SK-N-SH treated with all-trans-retinoic acid at 6 μM for 48 hours (cell line): ENCODE measurements around the gene DDB1.

Experiments used
- ATAC-seq: fragments of 200-7000 bp; cut with Tn5 transposase; 3 replicates; pipeline ENCODE4 v1.9.1; 2020; ENCODE audit warnings: mild to moderate bottlenecking, moderate library complexity
- ARNTL ChIP-seq: fragments of 450-650 bp; formaldehyde crosslinking; IDR thresholded peaks from 2 replicates; pipeline ENCODE4 v1.5.0; 2020; ENCODE audit warnings: low read depth, mild to moderate bottlenecking, moderate library complexity, borderline replicate concordance
- BACH2 ChIP-seq: fragments of 250-450 bp; sonication (Bioruptor Pico); IDR thresholded peaks from 2 replicates; pipeline ENCODE4 v1.9.0; 2021; ENCODE audit warnings: mild to moderate bottlenecking, borderline replicate concordance
- CSDC2 ChIP-seq: fragments of 250-450 bp; sonication (Bioruptor Pico); IDR thresholded peaks from 2 replicates; pipeline ENCODE4 v1.5.0; 2020; ENCODE audit warnings: mild to moderate bottlenecking, moderate library complexity
- ESRRG ChIP-seq: fragments of 250-450 bp; sonication (Bioruptor Pico); IDR thresholded peaks from 2 replicates; pipeline ENCODE4 v1.6.1; 2021; ENCODE audit warnings: mild to moderate bottlenecking
- GLIS3 ChIP-seq: fragments of 250-450 bp; sonication (Bioruptor Pico); IDR thresholded peaks from 2 replicates; pipeline ENCODE4 v1.5.0; 2020; ENCODE audit warnings: mild to moderate bottlenecking, moderate library complexity
- OSR1 ChIP-seq: fragments of 250-450 bp; sonication (Bioruptor Pico); IDR thresholded peaks from 2 replicates; pipeline ENCODE4 v1.8.0; 2022; ENCODE audit warnings: moderate library complexity, mild to moderate bottlenecking, inconsistent platforms
- RARB ChIP-seq: fragments of 250-450 bp; sonication (Bioruptor Pico); IDR thresholded peaks from 2 replicates; pipeline ENCODE4 v1.8.0; 2021; ENCODE audit warnings: mild to moderate bottlenecking, moderate library complexity
- SNAI2 ChIP-seq: fragments of 250-450 bp; sonication (Bioruptor Pico); IDR thresholded peaks from 2 replicates; pipeline ENCODE4 v1.5.0; 2020; ENCODE audit warnings: mild to moderate bottlenecking, moderate library complexity
- TOX ChIP-seq: fragments of 250-450 bp; sonication (Bioruptor Pico); IDR thresholded peaks from 2 replicates; pipeline ENCODE4 v1.8.0; 2021; ENCODE audit warnings: mild to moderate bottlenecking, moderate library complexity, borderline replicate concordance
- ZC3H10 ChIP-seq: fragments of 250-450 bp; sonication (Bioruptor Pico); IDR thresholded peaks from 2 replicates; pipeline ENCODE4 v1.5.1; 2021; ENCODE audit warnings: mild to moderate bottlenecking, moderate library complexity
- ZFP3 ChIP-seq: fragments of 250-450 bp; sonication (Bioruptor Pico); IDR thresholded peaks from 2 replicates; pipeline ENCODE4 v1.5.0; 2020; ENCODE audit warnings: mild to moderate bottlenecking, moderate library complexity
- ZFP30 ChIP-seq: fragments of 450-650 bp; formaldehyde crosslinking; IDR thresholded peaks from 2 replicates; pipeline ENCODE4 v1.5.0; 2022; ENCODE audit warnings: mild to moderate bottlenecking, moderate library complexity
- ZNF565 ChIP-seq: fragments of 450-650 bp; formaldehyde crosslinking; conservative IDR thresholded peaks from 2 replicates; pipeline ENCODE4 v1.5.0; 2020; ENCODE audit warnings: low read depth, mild to moderate bottlenecking, moderate library complexity
- ZNF70 ChIP-seq: fragments of 450-650 bp; formaldehyde crosslinking; IDR thresholded peaks from 2 replicates; pipeline ENCODE4 v1.5.0; 2020; ENCODE audit warnings: mild to moderate bottlenecking, moderate library complexity
- ZNF8 ChIP-seq: fragments of 450-650 bp; formaldehyde crosslinking; IDR thresholded peaks from 2 replicates; pipeline ENCODE4 v1.5.0; 2020; ENCODE audit warnings: mild to moderate bottlenecking, moderate library complexity
- TF ChIP-seq, protein P1 (sequence below): fragments of 250-450 bp; sonication (Bioruptor Pico); IDR thresholded peaks from 2 replicates; pipeline ENCODE4 v1.8.0; 2021; ENCODE audit warnings: low read depth, mild to moderate bottlenecking, moderate library complexity, borderline replicate concordance
- TF ChIP-seq, protein P2 (sequence below): fragments of 250-450 bp; sonication (Bioruptor Pico); IDR thresholded peaks from 2 replicates; pipeline ENCODE4 v1.5.0; 2020; ENCODE audit warnings: mild to moderate bottlenecking, moderate library complexity
- TF ChIP-seq, protein P3 (sequence below): fragments of 250-450 bp; sonication (Bioruptor Pico); IDR thresholded peaks from 2 replicates; pipeline ENCODE4 v1.5.1; 2020; ENCODE audit warnings: low read depth, mild to moderate bottlenecking, moderate library complexity
- TF ChIP-seq, protein P4 (sequence below): fragments of 250-450 bp; sonication (Bioruptor Pico); IDR thresholded peaks from 2 replicates; pipeline ENCODE4 v1.5.1; 2021; ENCODE audit warnings: mild to moderate bottlenecking, moderate library complexity
- TF ChIP-seq, protein P5 (sequence below): fragments of 250-450 bp; sonication (Bioruptor Pico); IDR thresholded peaks from 2 replicates; pipeline ENCODE4 v1.8.0; 2020; ENCODE audit warnings: mild to moderate bottlenecking, moderate library complexity, borderline replicate concordance

Gene DDB1

DNA sequence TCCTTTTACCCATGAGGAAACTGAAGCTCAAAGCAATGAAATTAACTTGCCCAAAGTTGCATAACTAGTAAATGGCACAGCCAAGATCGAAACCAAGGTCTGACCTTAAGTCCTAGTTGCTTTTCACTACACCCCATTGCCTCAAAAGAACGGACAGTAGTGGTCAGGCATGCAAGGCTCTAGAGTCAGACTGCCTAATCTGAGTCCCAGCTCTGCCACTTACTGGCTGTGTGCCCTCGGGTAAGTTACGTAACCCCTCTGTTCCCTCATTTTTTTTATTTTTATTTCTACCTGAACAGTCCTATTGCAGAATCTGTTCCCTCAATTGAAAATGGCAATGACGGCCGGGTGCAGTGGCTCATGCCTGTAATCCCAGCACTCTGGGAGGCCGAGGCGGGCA, 19.1 kb upstream of the DDB1 start:
- no peak for TF ChIP-seq ZNF8 (CRISPR knock-in tag)
- no peak for TF ChIP-seq ZNF70 (CRISPR knock-in tag)
- TF ChIP-seq, protein P1, sequence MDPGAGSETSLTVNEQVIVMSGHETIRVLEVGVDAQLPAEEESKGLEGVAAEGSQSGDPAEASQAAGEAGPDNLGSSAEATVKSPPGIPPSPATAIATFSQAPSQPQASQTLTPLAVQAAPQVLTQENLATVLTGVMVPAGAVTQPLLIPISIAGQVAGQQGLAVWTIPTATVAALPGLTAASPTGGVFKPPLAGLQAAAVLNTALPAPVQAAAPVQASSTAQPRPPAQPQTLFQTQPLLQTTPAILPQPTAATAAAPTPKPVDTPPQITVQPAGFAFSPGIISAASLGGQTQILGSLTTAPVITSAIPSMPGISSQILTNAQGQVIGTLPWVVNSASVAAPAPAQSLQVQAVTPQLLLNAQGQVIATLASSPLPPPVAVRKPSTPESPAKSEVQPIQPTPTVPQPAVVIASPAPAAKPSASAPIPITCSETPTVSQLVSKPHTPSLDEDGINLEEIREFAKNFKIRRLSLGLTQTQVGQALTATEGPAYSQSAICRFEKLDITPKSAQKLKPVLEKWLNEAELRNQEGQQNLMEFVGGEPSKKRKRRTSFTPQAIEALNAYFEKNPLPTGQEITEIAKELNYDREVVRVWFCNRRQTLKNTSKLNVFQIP: no peak
- no peak for TF ChIP-seq OSR1 (CRISPR knock-in tag)
- no peak for TF ChIP-seq ZFP30
- no peak for TF ChIP-seq ARNTL (CRISPR knock-in tag)
- no peak for TF ChIP-seq CSDC2 (CRISPR knock-in tag)
- TF ChIP-seq, protein P2, sequence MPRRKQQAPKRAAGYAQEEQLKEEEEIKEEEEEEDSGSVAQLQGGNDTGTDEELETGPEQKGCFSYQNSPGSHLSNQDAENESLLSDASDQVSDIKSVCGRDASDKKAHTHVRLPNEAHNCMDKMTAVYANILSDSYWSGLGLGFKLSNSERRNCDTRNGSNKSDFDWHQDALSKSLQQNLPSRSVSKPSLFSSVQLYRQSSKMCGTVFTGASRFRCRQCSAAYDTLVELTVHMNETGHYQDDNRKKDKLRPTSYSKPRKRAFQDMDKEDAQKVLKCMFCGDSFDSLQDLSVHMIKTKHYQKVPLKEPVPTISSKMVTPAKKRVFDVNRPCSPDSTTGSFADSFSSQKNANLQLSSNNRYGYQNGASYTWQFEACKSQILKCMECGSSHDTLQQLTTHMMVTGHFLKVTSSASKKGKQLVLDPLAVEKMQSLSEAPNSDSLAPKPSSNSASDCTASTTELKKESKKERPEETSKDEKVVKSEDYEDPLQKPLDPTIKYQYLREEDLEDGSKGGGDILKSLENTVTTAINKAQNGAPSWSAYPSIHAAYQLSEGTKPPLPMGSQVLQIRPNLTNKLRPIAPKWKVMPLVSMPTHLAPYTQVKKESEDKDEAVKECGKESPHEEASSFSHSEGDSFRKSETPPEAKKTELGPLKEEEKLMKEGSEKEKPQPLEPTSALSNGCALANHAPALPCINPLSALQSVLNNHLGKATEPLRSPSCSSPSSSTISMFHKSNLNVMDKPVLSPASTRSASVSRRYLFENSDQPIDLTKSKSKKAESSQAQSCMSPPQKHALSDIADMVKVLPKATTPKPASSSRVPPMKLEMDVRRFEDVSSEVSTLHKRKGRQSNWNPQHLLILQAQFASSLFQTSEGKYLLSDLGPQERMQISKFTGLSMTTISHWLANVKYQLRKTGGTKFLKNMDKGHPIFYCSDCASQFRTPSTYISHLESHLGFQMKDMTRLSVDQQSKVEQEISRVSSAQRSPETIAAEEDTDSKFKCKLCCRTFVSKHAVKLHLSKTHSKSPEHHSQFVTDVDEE (CRISPR knock-in tag): no peak
- TF ChIP-seq ZNF565 (CRISPR knock-in tag): no peak
- TF ChIP-seq, protein P3, sequence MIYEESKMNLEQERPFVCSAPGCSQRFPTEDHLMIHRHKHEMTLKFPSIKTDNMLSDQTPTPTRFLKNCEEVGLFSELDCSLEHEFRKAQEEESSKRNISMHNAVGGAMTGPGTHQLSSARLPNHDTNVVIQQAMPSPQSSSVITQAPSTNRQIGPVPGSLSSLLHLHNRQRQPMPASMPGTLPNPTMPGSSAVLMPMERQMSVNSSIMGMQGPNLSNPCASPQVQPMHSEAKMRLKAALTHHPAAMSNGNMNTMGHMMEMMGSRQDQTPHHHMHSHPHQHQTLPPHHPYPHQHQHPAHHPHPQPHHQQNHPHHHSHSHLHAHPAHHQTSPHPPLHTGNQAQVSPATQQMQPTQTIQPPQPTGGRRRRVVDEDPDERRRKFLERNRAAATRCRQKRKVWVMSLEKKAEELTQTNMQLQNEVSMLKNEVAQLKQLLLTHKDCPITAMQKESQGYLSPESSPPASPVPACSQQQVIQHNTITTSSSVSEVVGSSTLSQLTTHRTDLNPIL: no peak
- no peak for TF ChIP-seq SNAI2 (CRISPR knock-in tag)
- TF ChIP-seq ESRRG (CRISPR knock-in tag): no peak
- no peak for TF ChIP-seq RARB
- no peak for TF ChIP-seq BACH2 (CRISPR knock-in tag)
- no peak for TF ChIP-seq ZFP3 (CRISPR knock-in tag)
- TF ChIP-seq ZC3H10 (CRISPR knock-in tag): no peak
- no peak for ATAC-seq

DNA sequence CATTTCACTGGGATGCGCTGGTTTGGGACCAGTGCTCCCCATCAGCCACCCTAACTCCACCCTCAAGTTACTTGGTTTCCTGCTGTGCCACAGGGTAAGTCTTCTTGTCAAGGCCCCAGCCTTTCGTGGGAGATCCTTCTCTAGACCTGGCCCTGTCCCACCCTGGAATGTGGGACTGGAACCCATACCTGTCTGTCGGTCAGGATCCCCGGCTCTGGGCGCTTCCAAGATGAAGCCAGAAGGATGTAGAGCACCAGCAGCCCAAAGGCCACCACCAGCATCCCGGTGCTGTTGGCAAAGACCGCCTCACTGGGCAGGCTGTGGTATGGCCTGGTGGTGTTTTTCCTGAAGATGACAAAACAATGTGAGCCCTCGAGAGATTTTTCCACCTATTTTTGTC, 17.9 kb upstream of the DDB1 start:
- TF ChIP-seq, protein P4, sequence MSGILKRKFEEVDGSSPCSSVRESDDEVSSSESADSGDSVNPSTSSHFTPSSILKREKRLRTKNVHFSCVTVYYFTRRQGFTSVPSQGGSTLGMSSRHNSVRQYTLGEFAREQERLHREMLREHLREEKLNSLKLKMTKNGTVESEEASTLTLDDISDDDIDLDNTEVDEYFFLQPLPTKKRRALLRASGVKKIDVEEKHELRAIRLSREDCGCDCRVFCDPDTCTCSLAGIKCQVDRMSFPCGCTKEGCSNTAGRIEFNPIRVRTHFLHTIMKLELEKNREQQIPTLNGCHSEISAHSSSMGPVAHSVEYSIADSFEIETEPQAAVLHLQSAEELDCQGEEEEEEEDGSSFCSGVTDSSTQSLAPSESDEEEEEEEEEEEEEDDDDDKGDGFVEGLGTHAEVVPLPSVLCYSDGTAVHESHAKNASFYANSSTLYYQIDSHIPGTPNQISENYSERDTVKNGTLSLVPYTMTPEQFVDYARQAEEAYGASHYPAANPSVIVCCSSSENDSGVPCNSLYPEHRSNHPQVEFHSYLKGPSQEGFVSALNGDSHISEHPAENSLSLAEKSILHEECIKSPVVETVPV: no peak
- TF ChIP-seq CSDC2 (CRISPR knock-in tag) (no peak), ARNTL (CRISPR knock-in tag) (no peak), BACH2 (CRISPR knock-in tag) (no peak), ZNF70 (CRISPR knock-in tag) (no peak), TOX (CRISPR knock-in tag) (no peak), ZFP3 (CRISPR knock-in tag) (no peak)
- no peak for ATAC-seq

DNA sequence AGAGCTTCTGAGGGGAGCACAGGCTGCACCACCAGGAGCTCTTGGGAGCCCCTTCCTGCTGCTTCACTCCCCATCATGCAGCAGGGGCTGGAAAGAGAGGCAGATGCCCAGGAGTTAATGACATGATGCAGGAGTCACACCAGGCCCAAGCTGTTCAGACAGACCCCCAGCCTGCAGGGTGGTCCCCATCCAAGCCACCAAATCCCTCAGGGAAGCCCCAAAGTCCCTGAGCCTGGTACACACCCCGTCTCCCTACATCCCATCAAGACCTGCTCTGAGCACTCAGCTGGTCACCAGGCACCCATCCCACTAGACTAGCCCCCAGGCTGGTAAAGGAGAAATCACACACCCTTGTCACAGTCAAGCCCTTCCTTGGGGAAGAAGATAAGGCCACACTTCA, 17.4 kb upstream of the DDB1 start:
- no peak for TF ChIP-seq ZNF8 (CRISPR knock-in tag)
- TF ChIP-seq ZNF70 (CRISPR knock-in tag): no peak
- no peak for TF ChIP-seq OSR1 (CRISPR knock-in tag)
- TF ChIP-seq, protein P5, sequence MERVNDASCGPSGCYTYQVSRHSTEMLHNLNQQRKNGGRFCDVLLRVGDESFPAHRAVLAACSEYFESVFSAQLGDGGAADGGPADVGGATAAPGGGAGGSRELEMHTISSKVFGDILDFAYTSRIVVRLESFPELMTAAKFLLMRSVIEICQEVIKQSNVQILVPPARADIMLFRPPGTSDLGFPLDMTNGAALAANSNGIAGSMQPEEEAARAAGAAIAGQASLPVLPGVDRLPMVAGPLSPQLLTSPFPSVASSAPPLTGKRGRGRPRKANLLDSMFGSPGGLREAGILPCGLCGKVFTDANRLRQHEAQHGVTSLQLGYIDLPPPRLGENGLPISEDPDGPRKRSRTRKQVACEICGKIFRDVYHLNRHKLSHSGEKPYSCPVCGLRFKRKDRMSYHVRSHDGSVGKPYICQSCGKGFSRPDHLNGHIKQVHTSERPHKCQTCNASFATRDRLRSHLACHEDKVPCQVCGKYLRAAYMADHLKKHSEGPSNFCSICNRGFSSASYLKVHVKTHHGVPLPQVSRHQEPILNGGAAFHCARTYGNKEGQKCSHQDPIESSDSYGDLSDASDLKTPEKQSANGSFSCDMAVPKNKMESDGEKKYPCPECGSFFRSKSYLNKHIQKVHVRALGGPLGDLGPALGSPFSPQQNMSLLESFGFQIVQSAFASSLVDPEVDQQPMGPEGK (CRISPR knock-in tag): no peak
- no peak for TF ChIP-seq ESRRG (CRISPR knock-in tag)
- TF ChIP-seq TOX (CRISPR knock-in tag): no peak
- TF ChIP-seq GLIS3 (CRISPR knock-in tag): no peak
- TF ChIP-seq, protein P2 (CRISPR knock-in tag): no peak
- no peak for ATAC-seq
